K562 (cell line): ENCODE data around the gene ARHGAP15. TPM values are rescaled to one million over a fixed set of nuclear protein-coding genes. Genes with fewer than 3 reads are reported as not detected.

Experiments
- ATAC-seq: fragments of 200-7000 bp; cut with Tn5 transposase; 3 replicates; pipeline ENCODE4 v1.9.1; 2020; ENCODE audit warnings: moderate library complexity
- BruUV-seq: library from RNA; stranded (reverse); fragments of 400-500 nt; replicated peaks from 2 replicates; lab custom pipeline; 2021; lab: Mats Ljungman, UMichigan
- CTCF ChIA-PET: fragments of 300-600 bp; formaldehyde crosslinking; extraction: SDS; loops from one replicate; lab custom pipeline; 2021; ENCODE audit warnings: low intra/inter-chr PET ratio; lab: Yijun Ruan, JAX
- POLR2A ChIA-PET: fragments of 300-600, 350-650 bp; sonication (Branson Sonifier 250); formaldehyde crosslinking; extraction: SDS; loops from one replicate; lab custom pipeline; 2021; ENCODE audit warnings: antibody characterized with exemption, inconsistent platforms; lab: Yijun Ruan, JAX
- DNase-seq, 4 experiments: peaks; one replicate each; pipeline versions ENCODE4 v3.0.0 to v3.0.0-alpha.2; 2011 to 2018; ENCODE audit warnings: low spot score in 3 of 4, mixed read lengths in 3 of 4; ENCODE audit errors: extremely low read depth in 1 of 4
- FAIRE-seq: peaks from 2 replicates; lab custom pipeline; 2011; peaks lifted over from hg19 to GRCh38; lab: Jason Lieb, UNC
- H2AFZ ChIP-seq: 2 replicates; pipeline ENCODE4 v1.6.0; 2011; ENCODE audit warnings: low read depth, low read length, control low read depth, inconsistent platforms
- H3K27ac ChIP-seq: fragments of 200-600 bp; 3 replicates; pipeline ENCODE4 v1.8.0; 2011; ENCODE audit warnings: low read depth, mild to moderate bottlenecking, control low read depth, inconsistent platforms, low read length, moderate library complexity, mixed read lengths; ENCODE audit errors: extremely low read depth
- H3K27me3 ChIP-seq, 2 experiments: fragments of 300-600 bp in 1 of 2; 2 replicates in 1 of 2; 3 replicates in 1 of 2; pipeline versions ENCODE4 v1.6.0 to v1.8.0; 2011; ENCODE audit warnings: inconsistent platforms in 2 of 2, low read length in 2 of 2, mild to moderate bottlenecking in 1 of 2, mixed read lengths in 1 of 2, moderate library complexity in 1 of 2; ENCODE audit not compliant: control insufficient read depth in 2 of 2, insufficient read depth in 2 of 2
- H3K36me3 ChIP-seq: fragments of 300-600 bp; 3 replicates; pipeline ENCODE4 v1.8.0; 2011; ENCODE audit warnings: mild to moderate bottlenecking, low read length, inconsistent platforms; ENCODE audit not compliant: control insufficient read depth, insufficient read depth
- H3K4me1 ChIP-seq, 2 experiments: fragments of 200-600 bp in 1 of 2; replicated peaks in 1 of 2; 2 replicates in 1 of 2; 3 replicates in 1 of 2; pipeline versions ENCODE4 v1.5.1 to v1.8.0; 2011; ENCODE audit warnings: inconsistent platforms in 2 of 2, low read length in 2 of 2, mild to moderate bottlenecking in 1 of 2, mixed read lengths in 1 of 2, moderate library complexity in 1 of 2; ENCODE audit not compliant: control insufficient read depth in 2 of 2, insufficient read depth in 2 of 2
- H3K4me2 ChIP-seq: 2 replicates; pipeline ENCODE4 v1.6.1; 2011; ENCODE audit warnings: low read length, control low read depth, inconsistent platforms, mixed read lengths; ENCODE audit not compliant: insufficient read depth
- H3K4me3 ChIP-seq: fragments of 200-600 bp; sonication (generic), shearing (Covaris generic); 2 replicates; pipeline ENCODE4 v1.5.1; 2016; ENCODE audit warnings: control low read depth, inconsistent platforms
- H3K79me2 ChIP-seq: fragments of 200-600 bp; 3 replicates; pipeline ENCODE4 v1.8.0; 2011; ENCODE audit warnings: low read length, inconsistent platforms; ENCODE audit not compliant: control insufficient read depth, insufficient read depth
- H3K9ac ChIP-seq, 2 experiments: 2 replicates each; pipeline versions ENCODE4 v1.6.0 to v1.6.1; 2011; ENCODE audit warnings: low read depth in 2 of 2, low read length in 2 of 2, control low read depth in 1 of 2, inconsistent platforms in 1 of 2, mild to moderate bottlenecking in 1 of 2, mixed read lengths in 1 of 2; ENCODE audit not compliant: insufficient read depth in 1 of 2
- H3K9me1 ChIP-seq: one replicate; pipeline ENCODE4 v1.6.0; 2011; ENCODE audit warnings: inconsistent platforms, mild to moderate bottlenecking, low read length, moderate library complexity; ENCODE audit not compliant: control insufficient read depth, insufficient read depth
- H3K9me3 ChIP-seq: replicated peaks from 2 replicates; pipeline ENCODE4 v1.5.1; 2011; ENCODE audit warnings: low read depth, low read length, inconsistent platforms; ENCODE audit not compliant: control insufficient read depth, insufficient read depth
- H4K20me1 ChIP-seq: replicated peaks from 2 replicates; pipeline ENCODE4 v1.6.1; 2011; ENCODE audit warnings: low read length, inconsistent platforms, mixed read lengths; ENCODE audit not compliant: control insufficient read depth, insufficient read depth
- ELF1 ChIP-seq: fragments of 200-800 bp; sonication (Bioruptor generic); IDR thresholded peaks from 2 replicates; pipeline ENCODE4 v1.6.1; 2016; ENCODE audit warnings: missing genetic modification characterization, missing compliant biosample characterization
- PCBP2 ChIP-seq: fragments of 200-400 bp; formaldehyde crosslinking; IDR thresholded peaks from 2 replicates; pipeline ENCODE4 v1.6.1; 2018; ENCODE audit warnings: low read length, low read depth, mild to moderate bottlenecking, moderate library complexity; ENCODE audit not compliant: poor library complexity, severe bottlenecking
- PRPF4 ChIP-seq: fragments of 200-400 bp; formaldehyde crosslinking; IDR thresholded peaks from one replicate; pipeline ENCODE4 v1.6.1; 2017; ENCODE audit warnings: low read length, low read depth, mild to moderate bottlenecking; ENCODE audit not compliant: insufficient read depth, poor library complexity, severe bottlenecking
- STAT5A ChIP-seq: IDR thresholded peaks from 2 replicates; pipeline ENCODE4 v1.6.1; 2012; ENCODE audit warnings: low read length, inconsistent platforms, borderline replicate concordance
- SUPT5H ChIP-seq: fragments of 450-650 bp; IDR thresholded peaks from 2 replicates; pipeline ENCODE4 v1.6.1; 2016
- TAL1 ChIP-seq: fragments of 450-650 bp; IDR thresholded peaks from 2 replicates; pipeline ENCODE4 v1.6.1; 2016; ENCODE audit warnings: mild to moderate bottlenecking
- TBP ChIP-seq: optimal IDR thresholded peaks from 2 replicates; pipeline ENCODE3; 2011; ENCODE audit warnings: low read depth, low read length, improper control_type of control experiment
- WGBS: fragments of 100-300 bp; shearing (Covaris generic); methylation state at CpG from one replicate; pipeline ENCODE4 v1.1.6; 2016; ENCODE audit warnings: low coverage, mixed read lengths; ENCODE audit not compliant: insufficient coverage; ENCODE audit errors: missing lambda C conversion rate; 5-methylcytosine and 5-hydroxymethylcytosine counted together
- in situ Hi-C: fragments of 300-500 bp; cut with MboI; formaldehyde crosslinking; loops from 4 replicates; pipeline ENCODE4 v1.15.0; 2018; ENCODE audit warnings: inconsistent platforms, mixed read lengths
- intact Hi-C: fragments of 100-400 bp; cut with micrococcal nuclease; formaldehyde crosslinking; loops from 2 replicates; pipeline ENCODE4 v1.14.2; 2022
- polyA plus RNA-seq, 8 experiments: library from polyadenylated mRNA; depleted of rRNA in 4 of 8; stranded (reverse) in 5 of 8; unstranded in 3 of 8; fragments of >200 nt; fragmentation: Nextera tagmentation in 2 of 8; fragmentation: Illumina TruSeq in 1 of 8; extraction: Ambion mirVana in 2 of 8; extraction: Trizol in 1 of 8; gene quantifications; 2 replicates each; pipeline versions ENCODE4 v1.2.1 to v1.2.3, GENCODE V29; 2011 to 2014; ENCODE audit warnings: inconsistent platforms in 1 of 8, missing spikeins in 1 of 8
- total RNA-seq, 7 experiments: library from RNA; depleted of rRNA in 6 of 7; stranded (reverse); fragments of >200 nt in 6 of 7; fragmentation: Illumina TruSeq in 2 of 7; extraction: Trizol in 2 of 7; gene quantifications; 2 replicates each; pipeline versions ENCODE4 v1.2.1 to v1.2.3, GENCODE V29; 2011 to 2021; ENCODE audit warnings: low replicate concordance in 1 of 7
- TF ChIP-seq, protein P1 (sequence below): sonication (generic); formaldehyde crosslinking; IDR thresholded peaks from 2 replicates; pipeline ENCODE4 v1.8.0; 2023; ENCODE audit warnings: missing genetic modification reagents, mild to moderate bottlenecking, borderline replicate concordance

Gene ARHGAP15
- total and polyA plus RNA-seq, 9 of the 15 experiments (the other 6 are each of a cell fraction or from before 2014, with no cell fraction given) = 1.5 to 17.9 (median 7.9) TPM

DNA sequence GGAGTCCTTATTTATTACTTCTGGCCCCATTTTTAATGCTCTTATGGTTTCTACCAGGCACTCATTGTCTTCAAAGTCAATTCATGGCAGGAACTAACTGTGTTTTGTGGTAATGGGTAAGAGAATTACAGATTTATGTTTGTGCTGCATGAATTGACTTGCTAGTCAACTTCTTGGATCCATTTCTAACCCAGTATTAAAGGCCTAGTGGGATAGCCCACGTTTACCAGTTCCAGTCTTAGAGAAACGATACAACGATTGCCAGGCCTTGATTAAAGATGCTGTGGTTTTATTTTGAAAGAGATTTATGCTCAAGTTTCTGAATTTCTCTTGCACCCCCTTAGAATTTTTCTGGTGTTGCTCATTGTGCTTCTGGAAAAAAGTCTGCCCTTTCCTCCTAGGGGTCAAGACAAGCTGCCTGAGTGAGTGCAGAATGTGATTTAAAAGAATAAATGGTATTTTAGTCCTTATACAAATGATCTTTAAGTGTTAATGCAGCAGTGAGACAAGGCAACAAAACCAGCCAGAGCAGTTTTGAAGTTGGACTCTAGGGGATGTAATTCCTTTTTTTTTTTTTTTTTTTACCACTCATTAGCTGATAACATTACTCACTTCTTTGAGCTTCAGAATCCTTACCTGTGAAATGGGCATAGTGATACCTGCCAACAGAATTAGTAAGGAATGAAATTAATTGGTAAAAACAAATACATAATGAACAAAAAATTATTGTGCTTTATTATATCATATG lies 101.5 kb downstream of the ARHGAP15 start:
- intact Hi-C loops (no loop called here), in situ Hi-C loops (no loop called here)
- H3K9me1 ChIP-seq = no peaks in the 10 kb centered on the region
- DNase-seq (no peak), FAIRE-seq (no peak), ATAC-seq (no peak)
- no peaks in the 10 kb centered on the region for H3K36me3 ChIP-seq
- no peaks in the 10 kb centered on the region for H3K4me1 ChIP-seq
- no peak overlapping the region for H3K4me3 ChIP-seq
- H4K20me1 ChIP-seq = no peaks in the 10 kb centered on the region
- H3K79me2 ChIP-seq = no peaks in the 10 kb centered on the region
- no peaks in the 10 kb centered on the region for H3K9me3 ChIP-seq
- H3K27ac ChIP-seq = no peak overlapping the region
- H2AFZ ChIP-seq = no peak overlapping the region
- BruUV-seq = no TSS peak
- H3K27me3 ChIP-seq = no peaks in the 10 kb centered on the region
- no peak overlapping the region for H3K4me2 ChIP-seq
- TF ChIP-seq TAL1 (no peak), PRPF4 (no peak), TBP (no peak), PCBP2 (no peak), ELF1 (no peak), STAT5A (no peak), SUPT5H (no peak)
- TF ChIP-seq, protein P1, sequence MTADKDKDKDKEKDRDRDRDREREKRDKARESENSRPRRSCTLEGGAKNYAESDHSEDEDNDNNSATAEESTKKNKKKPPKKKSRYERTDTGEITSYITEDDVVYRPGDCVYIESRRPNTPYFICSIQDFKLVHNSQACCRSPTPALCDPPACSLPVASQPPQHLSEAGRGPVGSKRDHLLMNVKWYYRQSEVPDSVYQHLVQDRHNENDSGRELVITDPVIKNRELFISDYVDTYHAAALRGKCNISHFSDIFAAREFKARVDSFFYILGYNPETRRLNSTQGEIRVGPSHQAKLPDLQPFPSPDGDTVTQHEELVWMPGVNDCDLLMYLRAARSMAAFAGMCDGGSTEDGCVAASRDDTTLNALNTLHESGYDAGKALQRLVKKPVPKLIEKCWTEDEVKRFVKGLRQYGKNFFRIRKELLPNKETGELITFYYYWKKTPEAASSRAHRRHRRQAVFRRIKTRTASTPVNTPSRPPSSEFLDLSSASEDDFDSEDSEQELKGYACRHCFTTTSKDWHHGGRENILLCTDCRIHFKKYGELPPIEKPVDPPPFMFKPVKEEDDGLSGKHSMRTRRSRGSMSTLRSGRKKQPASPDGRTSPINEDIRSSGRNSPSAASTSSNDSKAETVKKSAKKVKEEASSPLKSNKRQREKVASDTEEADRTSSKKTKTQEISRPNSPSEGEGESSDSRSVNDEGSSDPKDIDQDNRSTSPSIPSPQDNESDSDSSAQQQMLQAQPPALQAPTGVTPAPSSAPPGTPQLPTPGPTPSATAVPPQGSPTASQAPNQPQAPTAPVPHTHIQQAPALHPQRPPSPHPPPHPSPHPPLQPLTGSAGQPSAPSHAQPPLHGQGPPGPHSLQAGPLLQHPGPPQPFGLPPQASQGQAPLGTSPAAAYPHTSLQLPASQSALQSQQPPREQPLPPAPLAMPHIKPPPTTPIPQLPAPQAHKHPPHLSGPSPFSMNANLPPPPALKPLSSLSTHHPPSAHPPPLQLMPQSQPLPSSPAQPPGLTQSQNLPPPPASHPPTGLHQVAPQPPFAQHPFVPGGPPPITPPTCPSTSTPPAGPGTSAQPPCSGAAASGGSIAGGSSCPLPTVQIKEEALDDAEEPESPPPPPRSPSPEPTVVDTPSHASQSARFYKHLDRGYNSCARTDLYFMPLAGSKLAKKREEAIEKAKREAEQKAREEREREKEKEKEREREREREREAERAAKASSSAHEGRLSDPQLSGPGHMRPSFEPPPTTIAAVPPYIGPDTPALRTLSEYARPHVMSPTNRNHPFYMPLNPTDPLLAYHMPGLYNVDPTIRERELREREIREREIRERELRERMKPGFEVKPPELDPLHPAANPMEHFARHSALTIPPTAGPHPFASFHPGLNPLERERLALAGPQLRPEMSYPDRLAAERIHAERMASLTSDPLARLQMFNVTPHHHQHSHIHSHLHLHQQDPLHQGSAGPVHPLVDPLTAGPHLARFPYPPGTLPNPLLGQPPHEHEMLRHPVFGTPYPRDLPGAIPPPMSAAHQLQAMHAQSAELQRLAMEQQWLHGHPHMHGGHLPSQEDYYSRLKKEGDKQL (CRISPR knock-in tag) = no peak
- H3K9ac ChIP-seq = no peak overlapping the region
- POLR2A ChIA-PET = no interaction called here
- 7% methylated on average over 3 of the region's 3 CpGs for WGBS
- CTCF ChIA-PET = no interaction called here
